Transverse colon (tissue), 4 donors: ENCODE data around the gene ADCY2. TPM values are rescaled to one million over a fixed set of nuclear protein-coding genes. Genes with fewer than 3 reads are reported as not detected.

ENCODE experiments used
- DNase-seq: peaks from one replicate; pipeline ENCODE4 v3.0.0-alpha.2; 2019
- H3K27ac ChIP-seq, 4 donors: fragments of 200-600 bp; sonication (generic); 2 replicates each; pipeline ENCODE4 v1.5.1; 2016 to 2018; ENCODE audit warnings: inconsistent platforms in 4 of 4
- H3K27me3 ChIP-seq: fragments of 200-600 bp; sonication (generic); 2 replicates; pipeline ENCODE4 v1.5.1; 2017; ENCODE audit warnings: inconsistent platforms
- H3K36me3 ChIP-seq, 4 donors: fragments of 200-600 bp; sonication (generic); 2 replicates each; pipeline ENCODE4 v1.5.1; 2017 to 2019; ENCODE audit warnings: inconsistent platforms in 4 of 4
- H3K4me1 ChIP-seq, 4 donors: fragments of 200-600 bp; sonication (generic); 2 replicates each; pipeline ENCODE4 v1.5.1; 2017 to 2020; ENCODE audit warnings: inconsistent platforms in 4 of 4
- H3K4me3 ChIP-seq, 4 donors: fragments of 200-600 bp; sonication (generic); 1 replicate in 1 of 4; 2 replicates in 3 of 4; pipeline versions ENCODE4 v1.5.1 to v1.6.1; 2017 to 2019; ENCODE audit warnings: inconsistent platforms in 4 of 4
- H3K9me3 ChIP-seq, 2 donors: fragments of 200-600 bp; sonication (generic); 2 replicates each; pipeline ENCODE4 v1.5.1; 2017 to 2019; ENCODE audit warnings: inconsistent platforms in 2 of 2
- EP300 ChIP-seq: sonication (generic); formaldehyde crosslinking; IDR thresholded peaks from one replicate; pipeline ENCODE4 v1.6.1; 2017; ENCODE audit warnings: antibody characterized with exemption, low read depth
- POLR2A ChIP-seq: fragments of 450-650 bp; IDR thresholded peaks from one replicate; pipeline ENCODE4 v1.6.1; 2016; ENCODE audit warnings: antibody characterized with exemption, mild to moderate bottlenecking, moderate library complexity
- POLR2AphosphoS5 ChIP-seq, 3 donors: sonication (generic); formaldehyde crosslinking; IDR thresholded peaks; one replicate each; pipeline ENCODE4 v1.6.1; 2016; ENCODE audit warnings: antibody characterized with exemption in 3 of 3
- WGBS, 2 donors: methylation state at CpG; one replicate each; pipeline ENCODE4 v1.1.5; 2018; ENCODE audit warnings: low coverage in 1 of 2; 5-methylcytosine and 5-hydroxymethylcytosine counted together
- in situ Hi-C, 4 donors: fragments of 200-750 bp; cut with MboI; loops; one replicate each; pipeline versions ENCODE4 v1.15.0 to v1.15.1; 2017; ENCODE audit warnings: low sequenced_read_pairs in 3 of 4, low pct_ligation_motif_present in 1 of 4, low pct_unique_long_range_greater_than_20kb in 1 of 4
- intact Hi-C: fragments of 100-400 bp; cut with DNase I; formaldehyde crosslinking; loops from one replicate; pipeline ENCODE4 v1.15.1; 2023; ENCODE audit warnings: low total_unique reads
- total RNA-seq, 4 donors: library from RNA; depleted of rRNA; stranded (reverse); fragments of >200 nt; gene quantifications; one replicate each; pipeline ENCODE4 v1.1.0, GENCODE V29; 2016
- TF ChIP-seq, protein P1 (sequence below), 5 experiments: fragments of 200-600 bp in 3 of 5; fragments of 450-650 bp in 2 of 5; sonication (generic) in 3 of 5; IDR thresholded peaks; 1 replicate in 2 of 5; 2 replicates in 3 of 5; pipeline ENCODE4 v1.5.1; 2016 to 2017; ENCODE audit warnings: antibody characterized with exemption in 5 of 5, inconsistent platforms in 3 of 5, mild to moderate bottlenecking in 2 of 5, moderate library complexity in 1 of 5

The ADCY2 gene
- total RNA-seq, 4 donors from 2014 or later: 1.4 to 4.5 (median 3.1) TPM

DNA sequence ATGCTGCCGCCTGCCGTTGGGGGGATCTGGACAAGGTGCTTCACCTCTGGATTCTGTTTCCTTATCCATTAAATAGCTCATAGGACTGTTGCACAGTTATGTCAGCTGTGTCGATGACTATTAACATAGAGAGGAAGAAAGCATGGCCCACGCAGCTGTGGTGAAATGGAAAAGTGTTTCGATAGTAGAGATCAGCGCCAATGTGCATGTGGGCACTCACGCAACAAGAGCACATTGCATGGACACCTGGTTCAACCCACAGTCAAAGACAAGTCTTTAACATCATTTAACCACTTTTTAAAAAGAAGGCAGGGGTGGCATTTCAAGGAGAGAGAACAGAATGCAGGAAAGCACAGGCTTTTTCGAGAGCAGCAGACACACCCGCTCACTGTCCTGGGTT, 107.6 kb downstream of the ADCY2 start:
- WGBS, 2 donors: 86 to 100% methylated on average over 2 to 9 of the region's 9 CpGs
- TF ChIP-seq POLR2AphosphoS5 (IDR thresholded peaks at IDR 0.05) (no peak), POLR2A (no peak), EP300 (no peak)
- TF ChIP-seq, protein P1, sequence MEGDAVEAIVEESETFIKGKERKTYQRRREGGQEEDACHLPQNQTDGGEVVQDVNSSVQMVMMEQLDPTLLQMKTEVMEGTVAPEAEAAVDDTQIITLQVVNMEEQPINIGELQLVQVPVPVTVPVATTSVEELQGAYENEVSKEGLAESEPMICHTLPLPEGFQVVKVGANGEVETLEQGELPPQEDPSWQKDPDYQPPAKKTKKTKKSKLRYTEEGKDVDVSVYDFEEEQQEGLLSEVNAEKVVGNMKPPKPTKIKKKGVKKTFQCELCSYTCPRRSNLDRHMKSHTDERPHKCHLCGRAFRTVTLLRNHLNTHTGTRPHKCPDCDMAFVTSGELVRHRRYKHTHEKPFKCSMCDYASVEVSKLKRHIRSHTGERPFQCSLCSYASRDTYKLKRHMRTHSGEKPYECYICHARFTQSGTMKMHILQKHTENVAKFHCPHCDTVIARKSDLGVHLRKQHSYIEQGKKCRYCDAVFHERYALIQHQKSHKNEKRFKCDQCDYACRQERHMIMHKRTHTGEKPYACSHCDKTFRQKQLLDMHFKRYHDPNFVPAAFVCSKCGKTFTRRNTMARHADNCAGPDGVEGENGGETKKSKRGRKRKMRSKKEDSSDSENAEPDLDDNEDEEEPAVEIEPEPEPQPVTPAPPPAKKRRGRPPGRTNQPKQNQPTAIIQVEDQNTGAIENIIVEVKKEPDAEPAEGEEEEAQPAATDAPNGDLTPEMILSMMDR (IDR thresholded peaks at IDR 0.05): no peak
- Histone ChIP-seq H3K27me3 (no peaks in the 10 kb centered on the region), H3K36me3 (no peaks in the 10 kb centered on the region), H3K4me3 (no peak overlapping the region), H3K27ac (no peak overlapping the region), H3K4me1 (no peaks in the 10 kb centered on the region), H3K9me3 (no peaks in the 10 kb centered on the region)
- intact Hi-C loops: no loop called here
- in situ Hi-C loops: no loop called here
- DNase-seq: no peak

DNA sequence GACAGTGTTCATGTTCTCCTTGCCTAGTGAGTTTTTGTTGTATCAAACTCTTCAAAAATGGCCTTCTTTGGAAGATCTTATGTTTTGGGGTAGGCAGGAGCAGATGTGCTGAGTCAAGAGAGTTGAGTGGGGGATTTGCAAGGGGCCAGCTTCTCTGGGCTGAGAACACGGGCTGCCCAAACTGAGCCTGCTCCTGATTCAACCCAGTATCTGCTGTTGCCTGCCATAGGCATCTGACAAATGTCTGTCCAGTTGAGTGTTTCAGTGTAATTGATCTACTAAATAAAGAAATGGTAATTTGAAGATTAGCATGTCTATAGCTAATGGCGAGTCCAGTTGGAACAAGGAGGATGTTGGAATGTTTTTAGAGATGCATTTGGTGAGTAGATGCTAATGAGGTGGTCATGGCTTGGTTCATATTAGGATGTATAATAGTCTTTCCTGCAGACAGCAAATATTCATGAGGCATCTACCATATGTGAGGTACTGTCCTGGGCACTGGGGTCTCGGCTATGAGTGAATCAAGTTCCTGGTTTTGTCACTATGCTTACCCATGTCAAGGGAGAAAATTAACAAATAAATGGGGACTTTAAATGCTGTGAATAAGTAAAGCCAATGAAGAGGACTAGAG, 119.5 kb downstream of the ADCY2 start:
- no peak overlapping the region for H3K27ac ChIP-seq
- H3K9me3 ChIP-seq: no peaks in the 10 kb centered on the region
- no peak for DNase-seq
- H3K27me3 ChIP-seq: no peaks in the 10 kb centered on the region
- in situ Hi-C loops: no loop called here
- no peaks in the 10 kb centered on the region for H3K4me1 ChIP-seq
- intact Hi-C loops: no loop called here
- no peak overlapping the region for H3K4me3 ChIP-seq
- TF ChIP-seq POLR2AphosphoS5 (IDR thresholded peaks at IDR 0.05): no peak
- TF ChIP-seq, protein P1 (IDR thresholded peaks at IDR 0.05): no peak
- no peak for TF ChIP-seq EP300
- no peak for TF ChIP-seq POLR2A
- no peaks in the 10 kb centered on the region for H3K36me3 ChIP-seq
- WGBS, 2 donors: 73% methylated on average over 3 of the region's 3 CpGs

DNA sequence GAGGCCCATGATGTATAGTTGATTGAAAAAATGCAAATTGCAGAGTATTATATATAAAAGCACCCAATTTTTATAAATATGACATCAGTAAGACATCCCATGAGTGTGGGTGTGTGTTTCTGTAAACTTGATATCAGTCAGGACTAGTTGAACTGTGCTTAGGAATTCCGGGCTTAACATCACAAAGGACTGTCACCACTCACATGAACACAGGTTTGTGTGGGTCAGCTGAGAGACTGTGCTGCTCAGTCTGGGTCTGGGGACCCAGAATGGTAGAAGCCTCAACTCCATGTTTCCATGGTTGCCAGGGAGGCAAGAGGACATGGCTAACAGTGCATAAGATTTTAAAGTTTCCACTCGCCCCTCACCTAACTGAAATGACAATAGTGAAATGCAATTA, 120.3 kb downstream of the ADCY2 start:
- no peak overlapping the region for H3K27ac ChIP-seq
- no peak for DNase-seq
- no peaks in the 10 kb centered on the region for H3K27me3 ChIP-seq
- WGBS, 2 donors: 60% methylated on average over 2 of the region's 2 CpGs; no CpG with 5 or more reads in 1 of the 2 donors
- no peak for TF ChIP-seq EP300
- TF ChIP-seq POLR2AphosphoS5 (IDR thresholded peaks at IDR 0.05): no peak
- no peak for TF ChIP-seq POLR2A
- TF ChIP-seq, protein P1 (IDR thresholded peaks at IDR 0.05): no peak
- H3K4me1 ChIP-seq: no peaks in the 10 kb centered on the region
- no peaks in the 10 kb centered on the region for H3K36me3 ChIP-seq
- no peak overlapping the region for H3K4me3 ChIP-seq
- in situ Hi-C loops: no loop called here
- H3K9me3 ChIP-seq: no peaks in the 10 kb centered on the region
- intact Hi-C loops: no loop called here

DNA sequence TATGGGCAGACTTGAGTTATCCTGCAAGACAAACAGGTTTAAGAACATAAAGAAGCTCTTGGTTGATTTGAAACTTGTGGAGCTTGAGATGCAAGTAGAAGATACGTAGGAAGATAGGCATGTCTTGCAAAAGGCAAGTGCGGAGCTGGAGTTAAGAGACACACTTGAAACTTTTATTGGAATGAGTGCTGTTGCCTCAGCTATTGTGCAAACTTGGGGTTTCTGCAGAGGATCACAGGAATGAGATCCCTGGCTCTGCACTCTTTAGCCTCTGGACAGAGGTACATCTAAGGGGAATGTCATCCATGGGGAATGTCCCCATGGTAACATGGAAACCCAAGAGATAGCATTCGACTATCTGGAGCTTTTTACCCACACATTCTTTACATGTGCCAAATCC, 121.1 kb downstream of the ADCY2 start:
- TF ChIP-seq POLR2AphosphoS5 (IDR thresholded peaks at IDR 0.05) (no peak), POLR2A (no peak), EP300 (no peak)
- TF ChIP-seq, protein P1 (IDR thresholded peaks at IDR 0.05): no peak
- H3K27ac ChIP-seq: no peak overlapping the region
- H3K9me3 ChIP-seq: no peaks in the 10 kb centered on the region
- H3K36me3 ChIP-seq: no peaks in the 10 kb centered on the region
- no peak overlapping the region for H3K4me3 ChIP-seq
- intact Hi-C loops: no loop called here
- whole genome bisulfite sequencing, 2 donors: 76% methylated on average over 3 of the region's 3 CpGs
- no peaks in the 10 kb centered on the region for H3K4me1 ChIP-seq
- in situ Hi-C loops: no loop called here
- no peaks in the 10 kb centered on the region for H3K27me3 ChIP-seq
- DNase-seq: no peak
